Esophagus squamous epithelium (tissue), 4 donors: ENCODE data around the gene MRPL45.

Experiments used
- POLR2A ChIP-seq, 4 donors: fragments of 450-650 bp; IDR thresholded peaks; one replicate each; pipeline ENCODE4 v1.6.1; 2017; ENCODE audit warnings: antibody characterized with exemption in 4 of 4, mild to moderate bottlenecking in 4 of 4, moderate library complexity in 3 of 4
- TF ChIP-seq, protein P1 (sequence below), 6 experiments: fragments of 450-650 bp in 4 of 6; fragments of 200-600 bp in 2 of 6; sonication (generic) in 2 of 6; IDR thresholded peaks; one replicate each; pipeline ENCODE4 v1.5.1; 2016 to 2019; ENCODE audit warnings: antibody characterized with exemption in 6 of 6, mild to moderate bottlenecking in 4 of 6, moderate library complexity in 4 of 6

DNA sequence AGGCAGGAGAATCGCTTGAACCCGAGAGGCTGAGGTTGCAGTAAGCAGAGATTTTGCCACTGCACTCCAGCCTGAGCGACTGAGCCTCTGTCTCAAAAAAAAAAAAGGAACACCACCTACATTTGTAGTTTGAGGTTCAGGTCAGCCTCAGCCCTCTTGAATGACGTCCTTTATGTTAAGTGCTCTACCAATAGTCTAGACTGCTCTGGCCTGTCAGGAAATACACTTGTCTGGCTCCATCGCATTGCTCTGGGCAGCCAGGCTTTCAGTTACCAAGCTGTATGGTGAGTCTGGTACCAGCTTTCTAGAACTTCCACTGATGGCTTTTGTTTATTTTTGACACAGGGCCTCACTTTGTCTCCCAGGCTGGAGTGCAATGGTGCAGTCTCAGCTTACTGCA lies 66.0 kb downstream of the MRPL45 start:
- TF ChIP-seq, protein P1, sequence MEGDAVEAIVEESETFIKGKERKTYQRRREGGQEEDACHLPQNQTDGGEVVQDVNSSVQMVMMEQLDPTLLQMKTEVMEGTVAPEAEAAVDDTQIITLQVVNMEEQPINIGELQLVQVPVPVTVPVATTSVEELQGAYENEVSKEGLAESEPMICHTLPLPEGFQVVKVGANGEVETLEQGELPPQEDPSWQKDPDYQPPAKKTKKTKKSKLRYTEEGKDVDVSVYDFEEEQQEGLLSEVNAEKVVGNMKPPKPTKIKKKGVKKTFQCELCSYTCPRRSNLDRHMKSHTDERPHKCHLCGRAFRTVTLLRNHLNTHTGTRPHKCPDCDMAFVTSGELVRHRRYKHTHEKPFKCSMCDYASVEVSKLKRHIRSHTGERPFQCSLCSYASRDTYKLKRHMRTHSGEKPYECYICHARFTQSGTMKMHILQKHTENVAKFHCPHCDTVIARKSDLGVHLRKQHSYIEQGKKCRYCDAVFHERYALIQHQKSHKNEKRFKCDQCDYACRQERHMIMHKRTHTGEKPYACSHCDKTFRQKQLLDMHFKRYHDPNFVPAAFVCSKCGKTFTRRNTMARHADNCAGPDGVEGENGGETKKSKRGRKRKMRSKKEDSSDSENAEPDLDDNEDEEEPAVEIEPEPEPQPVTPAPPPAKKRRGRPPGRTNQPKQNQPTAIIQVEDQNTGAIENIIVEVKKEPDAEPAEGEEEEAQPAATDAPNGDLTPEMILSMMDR (IDR thresholded peaks at IDR 0.05) = no peak
- TF ChIP-seq POLR2A (IDR thresholded peaks at IDR 0.05) = no peak
